Panc1 (cell line): ENCODE measurements around the gene NAA25.

Experiments used
- CTCF ChIP-seq: fragments of 450-650 bp; IDR thresholded peaks from 2 replicates; pipeline ENCODE4 v1.5.1; 2017; ENCODE audit warnings: mild to moderate bottlenecking
- POLR2AphosphoS5 ChIP-seq: IDR thresholded peaks from 2 replicates; pipeline ENCODE4 v1.6.1; 2012; ENCODE audit warnings: mild to moderate bottlenecking, low read depth, low read length, moderate library complexity
- REST ChIP-seq, 2 experiments: IDR thresholded peaks; 2 replicates each; pipeline ENCODE4 v1.6.1; 2011 to 2012; ENCODE audit warnings: low read depth in 2 of 2, control low read depth in 1 of 2, low read length in 1 of 2, mild to moderate bottlenecking in 1 of 2, moderate library complexity in 1 of 2; ENCODE audit not compliant: insufficient read depth in 1 of 2
- SIN3A ChIP-seq: IDR thresholded peaks from 2 replicates; pipeline ENCODE4 v1.6.1; 2012; ENCODE audit warnings: low read depth, mild to moderate bottlenecking, low read length, moderate library complexity, borderline replicate concordance; ENCODE audit not compliant: insufficient read depth
- TCF7L2 ChIP-seq: IDR thresholded peaks from 2 replicates; pipeline ENCODE4 v1.6.1; 2011; ENCODE audit warnings: mild to moderate bottlenecking, low read depth, low read length, inconsistent platforms

DNA sequence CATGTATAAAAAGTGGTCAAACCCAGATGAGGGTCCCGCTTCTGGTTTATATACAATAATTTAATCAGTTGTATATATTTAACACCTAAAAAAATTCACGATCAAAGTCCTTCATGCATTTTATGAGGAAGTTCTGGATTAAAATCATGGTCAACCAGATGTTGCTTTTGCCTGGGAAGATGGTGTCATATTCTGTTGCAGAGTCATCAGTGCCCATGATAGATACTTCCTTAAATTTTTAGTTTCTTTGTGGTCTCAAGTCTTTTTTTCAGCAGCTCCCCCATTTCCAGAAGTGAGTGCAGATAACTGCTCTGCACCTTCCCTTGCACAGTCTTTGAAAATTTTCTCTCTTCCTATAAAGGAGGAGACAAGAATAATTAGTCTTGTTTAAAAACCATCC lies 79.3 kb downstream of the NAA25 start:
- TF ChIP-seq SIN3A = no peak
- no peak for TF ChIP-seq CTCF
- TF ChIP-seq REST (IDR thresholded peaks at IDR 0.05; ENCODE audit: insufficient read depth in 1 of 2, low read depth in 2 of 2, low read length in 1 of 2) = no peak
- TF ChIP-seq POLR2AphosphoS5 = no peak
- no peak for TF ChIP-seq TCF7L2
